GM13976 (cell line): Measurements from ENCODE around the gene RTL9.
"Not testable (repeated sequence)": the region's sequence is repeated elsewhere in the genome, so short reads cannot be mapped to it uniquely, and the experiment has no call there.

ENCODE experiments used
- DNase-seq: peaks from one replicate; pipeline ENCODE4 v3.0.0; 2012; ENCODE audit warnings: low spot score
- in situ Hi-C: fragments of 300-500 bp; cut with MboI; formaldehyde crosslinking; loops from one replicate; pipeline ENCODE4 v1.12.0; 2022; ENCODE audit warnings: low sequenced_read_pairs, mixed read lengths, inconsistent platforms; ENCODE audit not compliant: unreplicated experiment
- TF ChIP-seq, protein P1 (sequence below): IDR thresholded peaks from 2 replicates; pipeline ENCODE4 v1.5.1; 2012; ENCODE audit warnings: borderline replicate concordance, mild to moderate bottlenecking; ENCODE audit not compliant: insufficient read depth; ENCODE audit errors: extremely low read depth, missing control alignments, control extremely low read depth

Gene RTL9

DNA sequence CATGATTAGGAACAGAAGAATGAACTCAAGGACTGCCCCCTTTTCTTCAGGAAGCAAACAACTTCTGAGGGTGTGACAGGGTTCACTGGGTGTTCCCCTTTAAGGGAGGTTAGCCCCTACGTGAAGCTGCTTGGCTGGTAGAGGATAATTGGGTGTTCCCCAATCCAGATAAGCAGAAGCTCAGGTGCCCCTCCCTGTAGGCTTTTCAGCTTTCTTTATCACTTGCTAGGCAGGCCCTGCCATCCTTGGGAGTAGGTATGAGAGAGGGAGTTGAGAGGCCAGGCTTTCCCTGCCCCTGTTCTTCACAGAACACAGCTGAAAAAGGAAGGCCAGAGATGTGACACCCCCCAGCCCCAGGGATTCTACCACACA lies 44.2 kb downstream of the RTL9 start:
- DNase-seq: no peak
- TF ChIP-seq, protein P1, sequence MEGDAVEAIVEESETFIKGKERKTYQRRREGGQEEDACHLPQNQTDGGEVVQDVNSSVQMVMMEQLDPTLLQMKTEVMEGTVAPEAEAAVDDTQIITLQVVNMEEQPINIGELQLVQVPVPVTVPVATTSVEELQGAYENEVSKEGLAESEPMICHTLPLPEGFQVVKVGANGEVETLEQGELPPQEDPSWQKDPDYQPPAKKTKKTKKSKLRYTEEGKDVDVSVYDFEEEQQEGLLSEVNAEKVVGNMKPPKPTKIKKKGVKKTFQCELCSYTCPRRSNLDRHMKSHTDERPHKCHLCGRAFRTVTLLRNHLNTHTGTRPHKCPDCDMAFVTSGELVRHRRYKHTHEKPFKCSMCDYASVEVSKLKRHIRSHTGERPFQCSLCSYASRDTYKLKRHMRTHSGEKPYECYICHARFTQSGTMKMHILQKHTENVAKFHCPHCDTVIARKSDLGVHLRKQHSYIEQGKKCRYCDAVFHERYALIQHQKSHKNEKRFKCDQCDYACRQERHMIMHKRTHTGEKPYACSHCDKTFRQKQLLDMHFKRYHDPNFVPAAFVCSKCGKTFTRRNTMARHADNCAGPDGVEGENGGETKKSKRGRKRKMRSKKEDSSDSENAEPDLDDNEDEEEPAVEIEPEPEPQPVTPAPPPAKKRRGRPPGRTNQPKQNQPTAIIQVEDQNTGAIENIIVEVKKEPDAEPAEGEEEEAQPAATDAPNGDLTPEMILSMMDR: no peak
- in situ Hi-C loops: loop anchor here (5.0 to 25.0 kb wide), 2 partner anchors 246 to 491 kb away; no protein-coding TSS in a partner anchor

DNA sequence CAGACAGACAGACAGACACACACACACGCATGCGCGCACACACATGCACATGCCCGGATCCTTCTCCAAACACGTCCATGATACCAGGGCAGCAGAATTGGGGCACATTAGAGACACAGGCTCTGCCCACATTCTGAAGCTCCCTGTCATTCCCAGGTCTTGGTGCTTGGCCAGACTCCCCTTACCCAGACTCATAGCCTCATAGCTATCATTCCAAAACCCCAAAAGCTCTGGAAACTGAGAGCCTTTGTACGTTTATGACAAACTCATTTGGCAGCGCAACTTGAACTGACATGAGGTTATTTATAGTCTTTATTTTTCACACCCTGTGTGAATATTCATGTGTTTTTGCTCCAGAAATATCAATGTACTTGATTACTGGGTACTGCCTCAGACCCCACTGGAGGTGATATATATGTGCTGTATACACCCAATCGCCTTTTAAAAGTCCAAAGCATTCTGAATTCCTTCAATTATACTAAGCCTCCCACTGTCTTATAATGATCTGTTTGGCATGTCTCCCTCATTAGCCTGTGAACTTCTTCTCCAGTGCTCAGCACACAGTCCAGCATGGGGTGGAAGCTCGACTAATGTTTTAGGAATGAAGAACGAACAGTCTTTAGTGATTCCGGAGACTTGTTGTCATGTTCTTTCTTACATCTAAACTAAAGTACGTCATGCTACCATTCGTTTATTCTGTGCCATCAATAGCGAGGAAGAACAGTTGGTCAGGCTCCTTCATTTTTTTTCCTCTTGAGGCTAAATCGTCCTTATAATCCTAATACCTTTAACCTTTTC lies 45.0 kb downstream of the RTL9 start:
- DNase-seq: no peak
- TF ChIP-seq, protein P1: no peak
- in situ Hi-C loops: loop anchor here (5.0 to 25.0 kb wide), 2 partner anchors 246 to 491 kb away; no protein-coding TSS in a partner anchor

DNA sequence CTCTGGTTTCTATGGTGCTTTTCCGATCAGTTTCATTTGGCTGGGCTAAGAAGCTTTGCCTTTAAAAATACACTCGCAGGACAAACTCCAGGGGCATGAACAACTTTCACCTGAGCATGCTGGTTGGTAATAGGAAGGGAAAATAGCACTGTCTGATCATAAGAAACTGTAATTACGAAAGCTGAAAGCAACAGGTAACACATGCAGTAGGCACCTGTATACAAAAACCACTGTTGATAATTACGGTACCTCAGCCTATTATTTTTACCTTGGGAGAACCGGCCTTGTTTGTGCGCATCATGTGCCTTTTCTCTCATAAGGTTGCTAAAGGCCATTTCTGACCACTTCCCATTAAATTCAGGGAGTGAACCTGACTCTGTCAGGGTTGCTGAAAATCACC lies 45.7 kb downstream of the RTL9 start:
- no peak for DNase-seq
- TF ChIP-seq, protein P1: no peak
- in situ Hi-C loops: loop anchor here (5.0 to 25.0 kb wide), 2 partner anchors 247 to 492 kb away; no protein-coding TSS in a partner anchor

DNA sequence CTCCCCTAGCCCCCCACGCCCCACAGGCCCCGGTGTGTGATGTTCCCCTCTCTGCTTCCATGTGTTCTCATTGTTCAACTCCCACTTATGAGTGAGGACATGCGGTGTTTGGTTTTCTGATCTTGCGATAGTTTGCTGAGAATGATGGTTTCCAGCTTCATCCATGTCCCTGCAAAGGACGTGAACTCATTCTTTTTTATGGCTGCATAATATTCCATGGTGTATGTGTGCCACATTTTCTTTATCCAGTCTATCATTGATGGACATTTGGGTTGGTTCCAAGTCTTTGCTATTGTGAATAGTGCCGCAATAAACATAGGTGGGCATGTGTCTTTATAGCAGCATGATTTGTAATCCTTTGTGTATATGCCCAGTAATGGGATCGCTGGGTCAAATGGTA lies 47.6 kb downstream of the RTL9 start:
- not testable (repeated sequence) for DNase-seq
- in situ Hi-C loops: loop anchor here (25.0 kb wide), 1 partner anchor 494 kb away; no protein-coding TSS in a partner anchor

DNA sequence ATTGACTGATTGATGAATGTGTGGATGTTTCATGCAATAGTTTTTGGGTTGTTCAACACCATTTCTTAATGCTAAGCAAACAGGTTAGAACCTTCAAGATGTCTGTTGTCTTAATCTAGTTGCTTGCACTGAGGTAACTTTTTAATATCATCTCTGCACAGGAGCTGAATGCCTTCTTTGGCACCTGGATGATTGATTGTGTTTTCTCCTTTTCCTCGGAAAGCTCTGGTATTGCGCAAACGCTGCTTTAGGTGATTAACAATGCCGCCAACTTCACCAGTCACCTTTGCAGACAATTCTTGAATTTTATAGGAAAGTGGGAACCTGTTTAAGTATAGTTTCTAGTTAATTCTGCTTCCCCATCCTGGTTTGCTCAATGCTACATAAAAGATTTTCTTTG lies 48.2 kb downstream of the RTL9 start:
- TF ChIP-seq, protein P1: no peak
- no peak for DNase-seq
- in situ Hi-C loops: loop anchor here (25.0 kb wide), 1 partner anchor 495 kb away; no protein-coding TSS in a partner anchor

DNA sequence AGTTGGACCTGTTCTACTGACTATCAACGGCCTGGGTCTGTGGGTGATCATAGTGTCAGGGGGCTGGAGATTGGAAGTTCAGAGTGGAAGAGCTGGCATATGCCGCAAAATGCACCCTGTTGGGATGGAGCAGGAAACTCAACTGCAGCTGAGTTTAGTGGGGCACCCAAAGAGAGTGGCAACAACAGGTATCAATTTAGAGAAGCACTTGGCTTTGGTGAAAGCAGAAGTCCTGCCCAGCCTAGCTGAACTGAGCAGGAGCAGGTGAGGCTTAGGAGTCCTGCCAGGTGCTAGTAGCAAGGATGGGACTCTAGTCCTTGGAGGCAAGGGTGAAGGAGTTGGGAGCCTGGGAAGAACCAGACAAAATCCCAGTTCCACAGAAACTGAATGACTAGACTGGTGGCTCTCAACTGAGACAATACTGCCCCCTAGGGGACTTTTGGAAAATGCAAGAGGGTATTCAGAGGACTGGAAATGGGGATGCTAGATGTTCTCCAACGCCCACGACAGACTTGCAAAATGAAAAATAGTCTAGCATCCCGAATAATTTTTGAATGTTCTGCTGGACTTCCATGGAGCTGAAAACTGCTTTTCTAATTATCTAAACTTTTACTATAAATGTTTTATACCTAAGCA lies 49.4 kb downstream of the RTL9 start:
- TF ChIP-seq, protein P1: peak; percentile 27
- peak; percentile 26 for DNase-seq
- in situ Hi-C loops: loop anchor here (25.0 kb wide), 1 partner anchor 496 kb away; no protein-coding TSS in a partner anchor
